Measurements from ENCODE around the gene TDO2.

DNA sequence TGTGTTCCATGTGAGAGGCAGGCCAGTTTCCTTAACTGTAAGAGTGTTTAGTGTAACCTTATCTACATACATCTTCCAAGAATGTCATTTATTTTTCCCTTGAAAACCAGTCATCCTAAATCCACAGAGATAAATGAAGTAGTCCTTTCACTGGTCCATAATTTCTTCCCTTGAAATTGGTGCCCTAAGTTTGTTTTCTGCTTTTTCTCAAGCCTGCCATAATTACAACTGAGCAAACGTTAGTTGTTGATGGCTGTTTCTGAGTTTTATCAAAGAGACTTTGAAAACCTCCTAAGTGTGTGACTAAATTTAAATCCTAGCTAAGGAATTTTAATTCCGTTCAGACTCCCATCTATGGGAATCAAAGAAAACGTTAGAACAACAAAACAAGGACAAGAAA lies 3.6 kb upstream of the TDO2 start:
- TF ChIP-seq EP300 (IDR thresholded peaks at IDR 0.05), result no peak
- TF ChIP-seq, protein P1, sequence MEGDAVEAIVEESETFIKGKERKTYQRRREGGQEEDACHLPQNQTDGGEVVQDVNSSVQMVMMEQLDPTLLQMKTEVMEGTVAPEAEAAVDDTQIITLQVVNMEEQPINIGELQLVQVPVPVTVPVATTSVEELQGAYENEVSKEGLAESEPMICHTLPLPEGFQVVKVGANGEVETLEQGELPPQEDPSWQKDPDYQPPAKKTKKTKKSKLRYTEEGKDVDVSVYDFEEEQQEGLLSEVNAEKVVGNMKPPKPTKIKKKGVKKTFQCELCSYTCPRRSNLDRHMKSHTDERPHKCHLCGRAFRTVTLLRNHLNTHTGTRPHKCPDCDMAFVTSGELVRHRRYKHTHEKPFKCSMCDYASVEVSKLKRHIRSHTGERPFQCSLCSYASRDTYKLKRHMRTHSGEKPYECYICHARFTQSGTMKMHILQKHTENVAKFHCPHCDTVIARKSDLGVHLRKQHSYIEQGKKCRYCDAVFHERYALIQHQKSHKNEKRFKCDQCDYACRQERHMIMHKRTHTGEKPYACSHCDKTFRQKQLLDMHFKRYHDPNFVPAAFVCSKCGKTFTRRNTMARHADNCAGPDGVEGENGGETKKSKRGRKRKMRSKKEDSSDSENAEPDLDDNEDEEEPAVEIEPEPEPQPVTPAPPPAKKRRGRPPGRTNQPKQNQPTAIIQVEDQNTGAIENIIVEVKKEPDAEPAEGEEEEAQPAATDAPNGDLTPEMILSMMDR (IDR thresholded peaks at IDR 0.05), result no peak

All from upper lobe of left lung (tissue), 4 donors.